Measurements from ENCODE around the gene C1orf159. TPM values are rescaled to one million over a fixed set of nuclear protein-coding genes. Genes with fewer than 3 reads are reported as not detected.
"Not testable (repeated sequence)": the region's sequence is repeated elsewhere in the genome, so short reads cannot be mapped to it uniquely, and the experiment has no call there.

The C1orf159 gene
- total RNA-seq, 1 donor from 2014 or later = 21.3 TPM

DNA sequence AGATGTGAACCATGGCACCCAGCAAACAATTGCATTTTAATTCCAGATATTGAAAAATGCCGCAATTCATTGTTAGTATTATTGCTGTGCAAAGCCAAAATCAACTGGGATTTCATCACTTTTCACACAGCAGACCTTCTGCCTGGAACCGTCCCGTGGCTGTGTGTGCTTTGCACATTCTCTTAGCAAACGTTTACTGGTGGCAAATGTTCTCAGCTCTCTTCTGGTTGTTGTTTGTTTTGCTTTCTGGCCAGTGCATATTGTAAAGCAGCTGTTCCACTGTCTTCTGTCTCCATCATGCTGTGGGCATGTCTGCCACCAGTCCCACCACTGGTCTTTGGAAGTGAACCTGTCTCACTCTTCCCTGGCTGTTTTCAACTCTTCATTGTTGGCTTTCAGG is 38.0 kb upstream of the C1orf159 start:
- H3K4me1 Mint-ChIP-seq (ENCODE audit: low read depth) = peaks cover 1% of the 10 kb centered on the region
- no peak for DNase-seq (ENCODE audit: low spot score, unreplicated experiment)
- TF ChIP-seq, protein P1, sequence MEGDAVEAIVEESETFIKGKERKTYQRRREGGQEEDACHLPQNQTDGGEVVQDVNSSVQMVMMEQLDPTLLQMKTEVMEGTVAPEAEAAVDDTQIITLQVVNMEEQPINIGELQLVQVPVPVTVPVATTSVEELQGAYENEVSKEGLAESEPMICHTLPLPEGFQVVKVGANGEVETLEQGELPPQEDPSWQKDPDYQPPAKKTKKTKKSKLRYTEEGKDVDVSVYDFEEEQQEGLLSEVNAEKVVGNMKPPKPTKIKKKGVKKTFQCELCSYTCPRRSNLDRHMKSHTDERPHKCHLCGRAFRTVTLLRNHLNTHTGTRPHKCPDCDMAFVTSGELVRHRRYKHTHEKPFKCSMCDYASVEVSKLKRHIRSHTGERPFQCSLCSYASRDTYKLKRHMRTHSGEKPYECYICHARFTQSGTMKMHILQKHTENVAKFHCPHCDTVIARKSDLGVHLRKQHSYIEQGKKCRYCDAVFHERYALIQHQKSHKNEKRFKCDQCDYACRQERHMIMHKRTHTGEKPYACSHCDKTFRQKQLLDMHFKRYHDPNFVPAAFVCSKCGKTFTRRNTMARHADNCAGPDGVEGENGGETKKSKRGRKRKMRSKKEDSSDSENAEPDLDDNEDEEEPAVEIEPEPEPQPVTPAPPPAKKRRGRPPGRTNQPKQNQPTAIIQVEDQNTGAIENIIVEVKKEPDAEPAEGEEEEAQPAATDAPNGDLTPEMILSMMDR (IDR thresholded peaks at IDR 0.05; ENCODE audit: unreplicated experiment) = no peak
- H3K9me3 Mint-ChIP-seq (ENCODE audit: low read depth) = peaks cover 18% of the 10 kb centered on the region
- peaks cover 8% of the 10 kb centered on the region for H3K27me3 Mint-ChIP-seq
- H3K4me3 Mint-ChIP-seq (ENCODE audit: low read depth) = no peak overlapping the region
- peak overlapping the region; percentile 2 for H3K27ac Mint-ChIP-seq
- peaks cover 10% of the 10 kb centered on the region for H3K36me3 Mint-ChIP-seq (ENCODE audit: insufficient read depth)

DNA sequence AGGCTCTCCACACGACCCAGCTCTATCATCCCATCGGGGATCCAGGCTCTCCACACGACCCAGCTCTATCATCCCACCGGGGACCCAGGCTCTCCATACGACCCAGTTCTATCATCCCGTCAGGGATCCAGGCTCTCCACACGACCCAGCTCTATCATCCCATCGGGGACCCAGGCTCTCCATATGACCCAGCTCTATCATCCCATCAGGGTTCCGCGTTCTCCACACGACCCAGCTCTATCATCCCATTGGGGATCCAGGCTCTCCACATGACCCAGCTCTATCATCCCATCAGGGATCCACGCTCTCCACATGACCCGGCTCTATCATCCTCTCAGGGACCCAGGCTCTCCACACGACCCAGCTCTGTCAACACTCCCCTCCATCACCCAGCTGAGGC is 37.3 kb upstream of the C1orf159 start:
- H3K4me1 Mint-ChIP-seq (ENCODE audit: low read depth); DNase-seq (ENCODE audit: low spot score, unreplicated experiment); H3K36me3 Mint-ChIP-seq (ENCODE audit: insufficient read depth); H3K4me3 Mint-ChIP-seq (ENCODE audit: low read depth): not testable (repeated sequence)
- Mint-ChIP-seq H3K27ac (peak overlapping the region; percentile 93), H3K27me3 (peaks cover 10% of the 10 kb centered on the region), H3K9me3 (ENCODE audit: low read depth) (peaks cover 18% of the 10 kb centered on the region)

DNA sequence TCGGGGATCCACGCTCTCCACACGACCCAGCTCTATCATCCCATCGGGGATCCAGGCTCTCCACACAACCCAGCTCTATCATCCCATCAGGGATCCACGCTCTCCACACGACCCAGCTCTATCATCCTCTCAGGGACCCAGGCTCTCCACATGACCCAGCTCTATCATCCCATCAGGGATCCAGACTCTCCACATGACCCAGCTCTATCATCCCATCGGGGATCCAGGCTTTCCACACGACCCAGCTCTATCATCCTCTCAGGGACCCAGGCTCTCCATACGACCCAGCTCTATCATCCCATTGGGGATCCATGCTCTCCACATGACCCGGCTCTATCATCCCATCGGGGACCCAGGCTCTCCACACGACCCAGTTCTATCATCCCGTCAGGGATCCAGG is 36.5 kb upstream of the C1orf159 start:
- peak overlapping the region; percentile 86 for H3K27ac Mint-ChIP-seq
- H3K4me1 Mint-ChIP-seq (ENCODE audit: low read depth); H3K4me3 Mint-ChIP-seq (ENCODE audit: low read depth); DNase-seq (ENCODE audit: low spot score, unreplicated experiment); H3K36me3 Mint-ChIP-seq (ENCODE audit: insufficient read depth): not testable (repeated sequence)
- H3K9me3 Mint-ChIP-seq (ENCODE audit: low read depth) = peaks cover 18% of the 10 kb centered on the region
- H3K27me3 Mint-ChIP-seq = peaks cover 14% of the 10 kb centered on the region

DNA sequence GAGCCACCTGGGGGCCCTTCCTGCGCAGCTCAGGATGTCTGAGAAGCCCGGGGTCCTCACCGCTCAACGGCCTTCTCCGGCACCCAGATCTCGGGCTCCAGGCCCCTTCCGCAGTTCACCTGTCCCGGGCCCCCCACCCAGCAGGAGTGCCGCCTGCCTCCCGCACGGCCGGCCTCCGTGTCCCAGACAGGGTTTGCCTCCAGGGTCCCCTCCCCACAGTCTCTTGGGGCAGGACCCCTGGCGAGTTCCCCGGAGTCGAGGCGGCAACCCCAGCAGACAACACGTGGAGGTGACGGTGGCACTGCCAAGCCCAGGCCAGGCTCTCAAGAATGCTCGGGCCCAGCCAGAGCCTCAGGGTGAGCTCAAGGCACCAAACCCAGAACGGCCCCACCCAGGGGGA is 35.4 kb upstream of the C1orf159 start:
- Mint-ChIP-seq H3K27ac (no peak overlapping the region), H3K4me1 (ENCODE audit: low read depth) (peaks cover under 1% of the 10 kb centered on the region), H3K36me3 (ENCODE audit: insufficient read depth) (peaks cover 10% of the 10 kb centered on the region), H3K9me3 (ENCODE audit: low read depth) (peaks cover 18% of the 10 kb centered on the region), H3K4me3 (ENCODE audit: low read depth) (no peak overlapping the region), H3K27me3 (peaks cover 14% of the 10 kb centered on the region)
- TF ChIP-seq, protein P1 (IDR thresholded peaks at IDR 0.05; ENCODE audit: unreplicated experiment) = no peak
- DNase-seq (ENCODE audit: low spot score, unreplicated experiment) = no peak

DNA sequence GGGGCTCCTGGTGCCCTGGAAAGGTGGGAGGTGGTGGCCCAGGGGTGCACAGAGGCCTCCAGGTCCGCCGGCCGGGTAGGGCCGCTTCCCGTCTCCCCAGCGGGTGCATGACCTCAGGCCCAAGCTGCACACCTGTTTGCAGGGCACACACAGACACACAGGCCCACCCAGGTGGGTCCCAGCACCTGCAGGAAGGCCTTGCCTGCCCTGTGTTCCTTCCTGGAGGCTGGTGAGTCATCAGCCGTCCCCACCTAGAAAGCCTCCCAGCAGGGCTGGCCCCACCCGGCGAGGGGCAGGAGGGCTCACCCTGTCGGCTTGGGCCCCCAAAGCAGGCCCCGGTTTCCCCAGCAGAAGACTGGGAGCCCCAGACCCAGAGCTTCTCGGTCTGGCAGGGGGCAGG is 34.2 kb upstream of the C1orf159 start:
- H3K27me3 Mint-ChIP-seq = peaks cover 10% of the 10 kb centered on the region
- no peak for DNase-seq (ENCODE audit: low spot score, unreplicated experiment)
- H3K36me3 Mint-ChIP-seq (ENCODE audit: insufficient read depth) = peaks cover 10% of the 10 kb centered on the region
- no peak overlapping the region for H3K27ac Mint-ChIP-seq
- H3K4me1 Mint-ChIP-seq (ENCODE audit: low read depth) = no peaks in the 10 kb centered on the region
- TF ChIP-seq, protein P1 (IDR thresholded peaks at IDR 0.05; ENCODE audit: unreplicated experiment) = no peak
- H3K9me3 Mint-ChIP-seq (ENCODE audit: low read depth) = peaks cover 18% of the 10 kb centered on the region
- no peak overlapping the region for H3K4me3 Mint-ChIP-seq (ENCODE audit: low read depth)

DNA sequence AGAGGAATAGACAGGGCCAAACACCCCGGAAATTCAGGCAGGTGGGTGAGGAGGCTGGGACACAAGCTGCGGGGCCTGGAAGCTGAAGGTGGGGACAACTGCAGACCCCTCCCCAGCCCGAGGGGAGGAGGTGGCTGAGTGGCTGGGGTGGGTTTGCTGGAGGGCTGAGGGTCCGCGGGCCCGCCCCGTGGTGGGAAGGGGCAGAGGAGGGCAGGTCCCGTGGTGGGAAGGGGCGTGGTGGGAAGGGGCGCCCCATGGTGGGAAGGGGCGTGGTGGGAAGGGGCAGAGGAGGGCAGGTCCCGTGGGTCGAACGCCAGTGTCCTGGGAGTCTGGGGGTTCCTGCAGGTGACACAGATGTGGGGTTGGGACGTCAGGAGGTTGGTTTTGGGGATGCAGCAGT is 33.5 kb upstream of the C1orf159 start:
- TF ChIP-seq, protein P1 (IDR thresholded peaks at IDR 0.05; ENCODE audit: unreplicated experiment) = no peak
- no peak overlapping the region for H3K27ac Mint-ChIP-seq

More for the DNA sequence above, 33.5 kb upstream of the C1orf159 start:
- DNase-seq (ENCODE audit: low spot score, unreplicated experiment) = no peak
- H3K9me3 Mint-ChIP-seq (ENCODE audit: low read depth) = peaks cover 18% of the 10 kb centered on the region
- H3K4me3 Mint-ChIP-seq (ENCODE audit: low read depth) = no peak overlapping the region
- H3K27me3 Mint-ChIP-seq = peaks cover 10% of the 10 kb centered on the region
- H3K36me3 Mint-ChIP-seq (ENCODE audit: insufficient read depth) = peaks cover 10% of the 10 kb centered on the region
- no peaks in the 10 kb centered on the region for H3K4me1 Mint-ChIP-seq (ENCODE audit: low read depth)
